GM18861 (cell line): Measurements from ENCODE around the gene PKM.
A peak's percentile ranks its signal among the peaks of the same experiment; 100 is the strongest.

Experiments used
- ATAC-seq: cut with Tn5 transposase; IDR thresholded peaks from one replicate; pipeline ENCODE4 v1.9.1; 2021; ENCODE audit not compliant: unreplicated experiment

The PKM gene

DNA sequence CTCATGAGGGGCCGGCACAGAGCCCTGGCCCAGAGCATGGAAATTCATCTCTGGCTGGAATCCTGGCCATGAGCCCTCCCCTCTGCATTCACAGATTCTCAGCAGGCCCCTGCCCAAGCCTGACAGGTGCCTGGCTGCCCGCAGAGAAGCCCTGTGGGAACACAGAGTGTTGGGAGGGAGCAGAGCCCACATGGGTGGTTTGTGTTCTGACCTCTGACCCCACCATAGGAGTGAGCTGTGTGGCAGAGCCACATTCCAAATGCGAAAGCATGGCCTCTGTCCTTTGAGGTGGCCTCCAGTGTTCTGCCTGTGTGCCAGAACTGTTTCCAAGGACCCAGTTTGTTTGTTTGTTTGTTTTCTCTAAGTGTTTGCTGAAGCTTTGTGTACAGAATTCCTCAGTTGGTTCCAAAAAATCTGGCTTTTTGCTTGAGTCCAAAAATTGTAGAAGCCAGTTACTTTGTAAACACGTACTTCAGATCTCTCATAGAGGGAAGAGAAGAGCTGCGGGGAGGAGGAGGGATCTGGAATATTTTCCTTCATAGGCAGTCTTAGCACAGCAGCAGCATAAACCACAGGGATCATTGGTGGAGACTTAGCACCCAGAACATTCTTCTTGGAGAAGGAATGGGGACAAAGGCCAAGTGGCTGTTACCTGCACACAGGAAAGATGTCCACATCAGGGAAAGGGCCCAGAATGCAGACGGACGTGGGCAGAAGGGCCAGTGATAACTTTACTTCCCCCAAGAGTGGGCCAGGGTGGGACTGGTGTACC lies 69.4 kb downstream of the PKM start:
- no peak for ATAC-seq

GRCh38 chr15:72160696-72161245 lies 70.2 kb downstream of the PKM start:
- ATAC-seq = no peak

DNA sequence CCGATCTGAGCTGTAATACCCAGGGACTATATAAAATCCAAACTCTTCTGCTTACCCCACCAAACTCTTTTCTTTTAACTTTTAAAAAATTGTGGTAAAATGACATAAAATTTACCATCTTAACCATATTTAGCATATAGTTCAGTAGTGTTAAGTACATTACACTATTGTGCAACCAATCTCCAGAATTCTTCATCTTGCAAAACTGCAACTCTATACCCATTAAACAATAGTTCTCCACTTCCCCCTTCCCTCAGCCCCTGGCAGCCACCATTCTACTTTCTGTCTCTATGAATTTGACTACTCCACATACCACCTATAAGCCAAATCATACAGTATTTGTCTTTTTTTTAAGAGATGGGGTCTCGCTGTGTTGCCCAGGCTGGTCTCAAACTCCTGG lies 74.1 kb downstream of the PKM start:
- ATAC-seq = no peak

DNA sequence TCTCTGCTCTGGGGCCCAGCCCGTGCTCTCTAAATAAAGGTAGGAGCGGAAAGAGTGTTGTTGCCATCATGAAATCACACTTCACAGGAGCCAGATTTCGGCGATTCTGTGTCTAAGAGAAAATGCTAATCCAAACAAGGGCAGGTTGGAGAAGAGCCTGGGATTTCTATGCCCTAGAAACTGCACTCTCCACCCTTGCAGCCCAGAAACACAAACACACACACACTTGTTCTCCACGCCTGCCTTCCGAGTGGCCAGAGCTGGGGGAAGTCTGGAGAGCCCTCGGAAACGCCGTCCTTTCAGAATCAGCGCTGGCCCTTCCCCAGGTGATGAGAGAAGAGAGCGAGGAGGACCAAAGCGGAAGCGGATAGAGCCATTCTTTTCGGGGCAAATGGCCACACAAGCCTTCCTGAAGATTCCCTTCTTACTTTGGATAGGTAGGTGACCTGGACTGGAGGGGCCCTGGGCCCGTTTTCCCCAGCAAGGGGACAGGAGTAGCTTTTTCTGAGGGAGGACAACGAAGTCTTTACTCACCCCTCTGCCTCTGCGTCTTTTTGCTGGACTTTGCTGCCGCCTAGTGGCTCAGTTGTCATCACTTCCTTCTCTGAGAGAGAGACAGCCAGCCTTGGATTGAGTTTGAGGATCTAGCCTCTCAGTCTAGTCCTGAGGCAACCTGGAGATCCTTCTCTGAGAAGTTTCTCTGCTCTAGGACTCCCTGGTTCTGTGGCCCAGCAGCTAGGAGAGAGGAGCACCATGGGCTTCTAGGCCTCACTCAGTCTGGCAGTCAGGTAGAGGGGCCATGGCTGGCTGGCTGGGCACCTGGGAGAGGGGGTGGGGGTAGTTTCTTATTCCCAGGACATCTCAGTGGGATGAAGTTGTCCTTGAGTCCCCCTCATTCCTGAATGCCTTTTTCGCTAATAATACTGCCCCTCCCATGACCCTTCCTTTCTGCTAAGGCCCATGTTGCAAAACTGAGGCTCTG lies 75.1 kb downstream of the PKM start:
- peak; percentile 80 for ATAC-seq

- no peak for ATAC-seq
Observed at GRCh38 chr15:72155003-72155621, 75.9 kb downstream of the PKM start.

DNA sequence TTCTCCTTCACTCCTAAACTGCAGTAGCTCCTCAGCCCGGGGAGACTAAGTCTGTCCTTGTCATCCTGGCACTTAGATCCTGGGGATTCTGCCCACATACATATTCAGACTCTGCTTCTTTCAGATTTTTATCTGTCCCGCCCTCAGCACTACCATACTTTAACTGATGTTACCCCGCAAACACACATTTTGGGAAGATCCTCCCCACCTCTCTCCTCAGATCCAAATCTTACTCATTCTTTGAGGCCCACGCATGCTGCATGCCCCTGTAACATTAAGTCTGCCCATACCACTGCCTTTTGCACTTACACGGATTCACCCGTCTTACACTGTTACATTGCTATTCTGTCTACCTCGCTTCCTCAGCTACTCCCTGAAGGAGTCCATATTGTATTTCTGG lies 76.7 kb downstream of the PKM start:
- ATAC-seq = no peak

DNA sequence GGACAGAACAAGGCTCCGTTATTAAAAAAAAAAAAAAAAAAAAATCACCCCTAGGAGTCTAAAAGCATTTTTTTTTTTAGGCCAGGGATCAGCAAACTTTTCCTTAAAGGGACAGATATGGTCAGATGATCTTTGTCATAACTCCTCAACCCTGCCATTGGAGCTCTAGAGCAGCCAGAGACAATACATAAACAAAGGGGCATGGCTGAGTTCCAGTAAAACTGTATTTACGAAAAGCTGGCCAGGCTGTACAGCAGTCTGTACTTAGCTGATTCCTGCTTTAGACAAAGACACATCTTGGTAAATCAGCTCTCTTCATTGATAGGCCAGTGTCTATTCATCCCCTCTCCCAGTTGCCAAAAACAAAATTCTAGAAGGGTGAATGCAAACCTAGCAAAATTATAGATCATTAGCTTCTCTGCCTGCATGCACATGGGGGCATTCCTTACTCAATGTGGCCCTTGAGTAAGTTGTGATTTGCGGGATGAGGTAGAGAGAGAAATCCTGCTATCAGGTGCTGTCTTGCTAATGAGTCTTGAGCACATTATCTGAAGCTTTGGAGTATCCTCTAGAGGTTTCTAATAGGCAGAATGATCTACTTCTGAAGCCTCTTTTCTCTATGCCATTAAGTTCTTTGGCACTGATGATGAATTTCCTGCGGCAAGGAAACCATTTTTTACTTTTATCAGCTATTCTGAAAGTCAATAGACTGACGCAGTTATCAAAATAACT lies 77.6 kb downstream of the PKM start:
- ATAC-seq = no peak
